ENCODE measurements around the gene STOML2. TPM values are rescaled to one million over a fixed set of nuclear protein-coding genes. Genes with fewer than 3 reads are reported as not detected.

Gene STOML2
- polyA plus RNA-seq, 6 donors from 2014 or later = 82.9 to 215 (median 95.8) TPM

DNA sequence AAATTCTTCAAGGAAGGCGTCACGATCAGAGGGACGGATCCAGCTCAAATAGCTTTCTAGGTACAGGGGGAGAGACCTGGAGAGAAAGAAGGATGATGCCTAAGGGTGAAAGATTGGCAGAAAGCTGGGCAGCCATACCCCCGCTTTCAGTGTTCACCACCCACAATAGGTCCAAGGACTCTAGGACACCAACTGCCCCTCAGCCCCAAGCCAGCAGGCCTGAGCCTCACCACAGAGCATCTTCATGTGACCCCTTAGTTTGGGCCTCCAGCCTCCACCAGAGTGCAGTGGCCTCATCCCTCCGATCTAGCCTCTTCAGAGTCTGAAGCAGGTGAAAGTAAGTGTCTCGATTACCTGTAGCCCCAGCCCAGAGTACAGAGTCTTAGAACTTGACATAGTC lies 28.8 kb downstream of the STOML2 start:
- H3K27ac Mint-ChIP-seq = no peak overlapping the region
- H3K4me1 Mint-ChIP-seq = peaks cover 30 to 44% (median 43%) of the 10 kb centered on the region in 3 donors

GRCh38 chr9:35073279-35073612 lies 29.7 kb downstream of the STOML2 start:
- no peak for ATAC-seq (ENCODE audit: low read depth in 2 of 2)
- H3K4me1 Mint-ChIP-seq = peaks cover 29 to 46% (median 42%) of the 10 kb centered on the region in 3 donors
- peak overlapping the region; percentile 79 to 98 (median 93) for H3K27ac Mint-ChIP-seq
- peaks cover 0 to 2% (median 0%) of the 10 kb centered on the region in 7 donors for H3K9me3 Mint-ChIP-seq
- no peaks in the 10 kb centered on the region for H3K27me3 Mint-ChIP-seq
- no peak for DNase-seq
- peak overlapping the region in 7 of 8 donors; percentile 80 to 98 (median 91) for H3K4me3 Mint-ChIP-seq
- H3K36me3 Mint-ChIP-seq = no peaks in the 10 kb centered on the region

More for the DNA sequence above, 28.8 kb downstream of the STOML2 start:
- no peaks in the 10 kb centered on the region for H3K36me3 Mint-ChIP-seq
- peaks cover 0 to 2% (median 0%) of the 10 kb centered on the region in 7 donors for H3K9me3 Mint-ChIP-seq
- H3K27me3 Mint-ChIP-seq = no peaks in the 10 kb centered on the region
- DNase-seq (no peak), ATAC-seq (ENCODE audit: low read depth in 2 of 2) (no peak)
- H3K4me3 Mint-ChIP-seq = peak overlapping the region in 2 of 8 donors; percentile 25 to 50

- peak within 1 kb of the TSS; percentile 87 to 98 (median 94) for H3K4me3 Mint-ChIP-seq
- H3K9me3 Mint-ChIP-seq = peaks cover 0 to 2% (median 0%) of the 10 kb centered on the region in 7 donors
- no peaks in the 10 kb centered on the region for H3K27me3 Mint-ChIP-seq
- ATAC-seq (ENCODE audit: low read depth in 2 of 2) = peak; percentile 86 to 88
- H3K27ac Mint-ChIP-seq = peak within 1 kb of the TSS; percentile 90 to 98 (median 95)
- DNase-seq = peak; percentile 98
- H3K36me3 Mint-ChIP-seq = peaks cover 0 to 5% of the 10 kb centered on the region in 2 donors
- H3K4me1 Mint-ChIP-seq = peaks cover 30 to 46% (median 43%) of the 10 kb centered on the region in 3 donors
Observed at GRCh38 chr9:35072461-35073278, 30.3 kb downstream of the STOML2 start, which contains the start of gene VCP. VCP (minus strand) TSS chr9:35072625; CDS start chr9:35072353, 272 bp downstream.

DNA sequence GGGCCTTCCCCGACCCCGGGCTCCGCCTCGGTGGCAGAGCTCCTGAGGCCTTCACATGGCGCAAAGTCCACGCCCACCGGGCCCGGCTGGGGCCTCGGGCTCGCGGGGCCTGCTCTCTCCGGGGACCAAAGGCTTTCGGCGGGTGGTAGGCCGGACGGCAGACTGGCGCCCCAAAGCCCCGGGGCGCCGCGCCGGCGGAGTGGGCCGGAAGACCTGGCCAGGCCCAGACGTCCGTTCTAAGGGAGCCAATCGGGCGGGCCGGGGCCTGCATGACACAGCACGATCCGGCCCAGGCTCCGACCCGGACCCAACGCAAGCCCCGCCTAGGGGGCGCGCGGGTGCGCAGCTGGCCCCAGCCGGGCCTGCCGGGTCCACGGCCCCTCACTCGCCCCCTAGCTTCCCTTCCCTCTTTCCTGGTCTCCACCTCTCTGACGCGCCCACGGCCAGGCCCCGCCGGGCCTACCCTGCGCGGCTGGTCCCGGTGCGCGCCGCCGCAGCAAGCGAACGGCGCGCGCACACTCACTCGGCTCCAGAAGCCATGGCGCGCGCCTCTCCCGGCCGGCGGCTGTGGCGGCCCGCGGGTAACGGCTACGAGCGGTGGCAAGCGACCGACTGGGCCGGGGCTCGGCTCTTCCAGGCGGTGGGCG lies 31.0 kb downstream of the STOML2 start:
- no peaks in the 10 kb centered on the region for H3K27me3 Mint-ChIP-seq
- peaks cover 31 to 51% (median 50%) of the 10 kb centered on the region in 3 donors for H3K4me1 Mint-ChIP-seq
- peak overlapping the region; percentile 90 to 98 (median 95) for H3K27ac Mint-ChIP-seq
- ATAC-seq (ENCODE audit: low read depth in 2 of 2) (peak; percentile 50 to 56), DNase-seq (peak; percentile 83)
- peak overlapping the region; percentile 87 to 98 (median 94) for H3K4me3 Mint-ChIP-seq
- peaks cover 7 to 10% of the 10 kb centered on the region in 2 donors for H3K36me3 Mint-ChIP-seq
- peaks cover 0 to 2% (median 0%) of the 10 kb centered on the region in 7 donors for H3K9me3 Mint-ChIP-seq

DNA sequence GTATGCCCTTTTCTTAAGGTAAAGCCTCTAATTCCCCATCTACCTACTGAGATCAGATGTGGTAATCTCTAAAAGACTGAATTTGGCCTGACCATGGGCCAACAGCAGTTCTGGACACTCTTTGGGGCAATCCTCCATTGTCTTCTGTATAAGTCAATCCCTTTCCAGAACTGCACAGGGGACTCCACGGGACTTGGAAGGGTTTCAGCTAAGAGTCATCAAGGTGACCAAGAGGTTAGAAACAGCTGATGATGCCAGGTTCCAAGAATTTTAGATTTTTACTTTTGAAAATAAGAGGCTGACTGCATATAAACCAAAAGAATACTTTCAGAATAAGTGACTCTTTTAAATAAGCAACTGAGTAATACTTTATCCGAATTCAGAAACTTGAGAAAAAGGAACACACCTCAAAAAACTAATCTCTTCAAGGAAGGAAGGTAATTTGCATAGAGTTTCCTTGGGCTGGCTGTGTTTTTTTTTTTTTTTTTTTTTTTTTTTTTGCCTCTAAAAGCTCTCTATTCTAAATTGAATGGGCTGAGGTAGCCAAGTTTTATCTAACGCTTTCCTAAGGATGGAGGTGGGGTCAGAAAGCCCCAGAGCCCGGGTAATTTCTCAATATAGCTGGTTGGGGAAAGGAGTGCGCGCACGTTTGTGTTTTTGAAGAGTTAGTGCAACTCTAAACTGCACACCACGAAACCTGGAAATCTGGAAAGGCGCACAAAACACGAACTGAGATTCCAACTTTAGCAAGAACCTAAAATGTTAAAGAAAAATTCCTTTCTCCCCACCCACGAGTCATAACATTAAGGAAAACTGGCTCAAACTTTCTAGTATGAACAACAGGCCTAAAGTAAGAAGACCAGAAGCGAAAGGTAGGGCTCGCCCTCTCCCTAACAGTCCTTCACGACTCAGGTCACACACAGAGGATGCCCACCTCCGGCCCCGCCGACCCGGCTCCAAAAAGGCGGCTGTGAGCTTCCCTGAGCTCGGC lies 31.8 kb downstream of the STOML2 start:
- peaks cover 31 to 55% (median 55%) of the 10 kb centered on the region in 3 donors for H3K4me1 Mint-ChIP-seq
- no peaks in the 10 kb centered on the region for H3K27me3 Mint-ChIP-seq
- H3K9me3 Mint-ChIP-seq = peaks cover 0 to 2% (median 0%) of the 10 kb centered on the region in 7 donors
- peak overlapping the region; percentile 88 to 98 (median 95) for H3K27ac Mint-ChIP-seq
- ATAC-seq (ENCODE audit: low read depth in 2 of 2) (no peak), DNase-seq (peak; percentile 47)
- peaks cover 12 to 15% of the 10 kb centered on the region in 2 donors for H3K36me3 Mint-ChIP-seq
- H3K4me3 Mint-ChIP-seq = peak overlapping the region; percentile 87 to 98 (median 94)

DNA sequence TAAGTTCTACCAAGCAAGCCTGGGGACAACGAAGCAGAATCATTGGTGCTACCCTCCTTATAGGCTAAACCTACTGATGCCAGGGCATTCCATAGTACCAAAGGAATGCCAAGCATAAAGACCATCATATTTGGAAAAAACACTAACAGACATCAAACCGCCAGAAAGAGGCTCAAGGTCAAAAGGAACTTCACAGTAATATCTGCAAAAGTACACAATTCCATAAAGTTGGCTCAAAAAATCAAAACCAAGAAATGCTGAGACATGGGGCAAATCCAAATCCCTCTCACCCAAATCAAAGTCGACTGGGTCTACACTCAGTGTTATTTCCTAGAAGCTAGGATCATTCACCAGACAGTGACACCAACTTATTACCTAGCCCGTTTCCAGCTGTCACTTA lies 33.9 kb downstream of the STOML2 start:
- Mint-ChIP-seq H3K4me3 (peak overlapping the region in 7 of 8 donors; percentile 42 to 98 (median 68)), H3K27ac (peak overlapping the region in 2 of 6 donors; percentile 36 to 50), H3K4me1 (peaks cover 31 to 55% (median 50%) of the 10 kb centered on the region in 3 donors), H3K36me3 (peaks cover 12 to 15% of the 10 kb centered on the region in 2 donors), H3K9me3 (peaks cover 0 to 2% (median 0%) of the 10 kb centered on the region in 7 donors), H3K27me3 (no peaks in the 10 kb centered on the region)
- DNase-seq (no peak), ATAC-seq (ENCODE audit: low read depth in 2 of 2) (no peak)

GRCh38 chr9:35067056-35067455 lies 35.9 kb downstream of the STOML2 start:
- Mint-ChIP-seq H3K4me1 (peaks cover 25 to 47% (median 43%) of the 10 kb centered on the region in 3 donors), H3K4me3 (peak overlapping the region in 1 of 8 donors; percentile 10), H3K27ac (peak overlapping the region in 1 of 6 donors; percentile 61), H3K36me3 (peaks cover 30 to 33% of the 10 kb centered on the region in 2 donors), H3K27me3 (no peaks in the 10 kb centered on the region), H3K9me3 (no peaks in the 10 kb centered on the region)
- ATAC-seq (ENCODE audit: low read depth in 2 of 2) (no peak), DNase-seq (no peak)

DNA sequence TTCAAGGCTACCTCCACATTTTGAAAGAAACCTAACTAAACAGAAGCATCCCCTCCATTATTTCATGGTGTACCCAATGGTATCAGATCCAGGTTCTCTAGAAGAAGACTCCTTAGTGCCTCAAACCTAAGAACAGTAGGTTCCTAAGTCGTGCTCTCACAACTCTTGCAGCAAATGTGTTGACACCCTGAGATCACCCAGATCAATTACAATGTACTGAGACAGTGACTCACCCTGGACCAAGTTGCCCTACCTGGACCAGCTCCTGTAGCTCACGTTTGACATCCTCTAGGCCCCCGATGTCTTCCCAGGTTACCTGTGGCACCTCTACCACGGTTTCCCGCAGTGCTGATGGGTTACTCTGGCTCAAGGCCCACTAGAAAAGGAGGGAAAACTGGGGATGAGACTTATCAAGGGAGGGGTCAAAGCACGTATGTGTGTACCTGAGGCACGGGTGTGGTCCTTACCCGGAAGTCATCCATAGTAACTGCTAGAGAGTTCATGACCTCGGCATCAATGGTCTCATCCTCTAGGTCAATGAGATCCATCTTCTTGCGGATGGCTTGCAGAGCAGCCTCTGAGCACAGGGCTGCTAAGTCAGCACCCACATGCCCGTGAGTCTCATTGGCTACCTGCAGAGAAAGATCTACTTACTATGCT lies 42.3 kb downstream of the STOML2 start:
- no peak overlapping the region for H3K4me3 Mint-ChIP-seq
- DNase-seq (no peak), ATAC-seq (ENCODE audit: low read depth in 2 of 2) (no peak)
- peaks cover 43 to 45% of the 10 kb centered on the region in 2 donors for H3K36me3 Mint-ChIP-seq
- H3K9me3 Mint-ChIP-seq = no peaks in the 10 kb centered on the region
- peak overlapping the region in 4 of 6 donors; percentile 26 to 88 (median 66) for H3K27ac Mint-ChIP-seq
- no peaks in the 10 kb centered on the region for H3K27me3 Mint-ChIP-seq
- peaks cover 0 to 10% (median 3%) of the 10 kb centered on the region in 3 donors for H3K4me1 Mint-ChIP-seq

DNA sequence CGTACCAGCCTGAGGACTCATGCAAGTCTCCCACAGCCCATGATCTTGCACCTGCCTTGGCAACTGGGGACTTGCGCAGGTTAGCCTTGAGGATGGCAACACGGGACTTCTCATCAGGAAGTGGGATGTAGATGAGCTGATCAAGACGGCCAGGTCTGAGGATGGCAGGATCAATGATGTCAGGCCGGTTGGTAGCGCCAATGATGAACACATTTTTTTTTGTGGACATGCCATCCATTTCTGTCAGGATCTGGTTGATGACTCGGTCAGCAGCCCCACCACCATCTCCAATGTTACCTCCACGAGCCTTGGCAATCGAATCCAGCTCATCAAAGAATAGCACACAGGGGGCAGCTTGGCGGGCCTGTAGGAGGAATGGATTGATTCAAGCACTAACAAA lies 43.5 kb downstream of the STOML2 start:
- Mint-ChIP-seq H3K27me3 (no peaks in the 10 kb centered on the region), H3K36me3 (peaks cover 47 to 48% of the 10 kb centered on the region in 2 donors), H3K4me1 (peaks cover 0 to 10% (median 3%) of the 10 kb centered on the region in 3 donors), H3K27ac (no peak overlapping the region), H3K4me3 (no peak overlapping the region), H3K9me3 (no peaks in the 10 kb centered on the region)
- ATAC-seq (ENCODE audit: low read depth in 2 of 2) (no peak), DNase-seq (no peak)

DNA sequence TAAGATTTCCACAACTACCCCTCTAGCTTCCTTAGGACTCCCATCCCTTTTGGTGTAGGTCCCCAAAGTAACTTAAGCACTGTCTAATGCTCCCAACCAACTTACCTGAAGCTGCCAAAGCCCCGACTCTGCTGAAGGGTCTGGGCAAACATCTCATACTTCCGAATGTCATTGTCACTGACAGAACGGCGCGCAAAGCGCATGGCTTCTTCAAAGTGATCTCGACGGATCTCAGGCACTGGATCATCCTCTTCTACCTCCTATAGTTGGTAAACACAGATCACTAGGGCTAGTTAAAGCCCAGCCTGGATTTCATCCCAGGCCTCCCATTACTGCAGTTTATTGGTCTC lies 45.7 kb downstream of the STOML2 start:
- H3K4me3 Mint-ChIP-seq = no peak overlapping the region
- no peak overlapping the region for H3K27ac Mint-ChIP-seq
- H3K36me3 Mint-ChIP-seq = peaks cover 34 to 38% of the 10 kb centered on the region in 2 donors

DNA sequence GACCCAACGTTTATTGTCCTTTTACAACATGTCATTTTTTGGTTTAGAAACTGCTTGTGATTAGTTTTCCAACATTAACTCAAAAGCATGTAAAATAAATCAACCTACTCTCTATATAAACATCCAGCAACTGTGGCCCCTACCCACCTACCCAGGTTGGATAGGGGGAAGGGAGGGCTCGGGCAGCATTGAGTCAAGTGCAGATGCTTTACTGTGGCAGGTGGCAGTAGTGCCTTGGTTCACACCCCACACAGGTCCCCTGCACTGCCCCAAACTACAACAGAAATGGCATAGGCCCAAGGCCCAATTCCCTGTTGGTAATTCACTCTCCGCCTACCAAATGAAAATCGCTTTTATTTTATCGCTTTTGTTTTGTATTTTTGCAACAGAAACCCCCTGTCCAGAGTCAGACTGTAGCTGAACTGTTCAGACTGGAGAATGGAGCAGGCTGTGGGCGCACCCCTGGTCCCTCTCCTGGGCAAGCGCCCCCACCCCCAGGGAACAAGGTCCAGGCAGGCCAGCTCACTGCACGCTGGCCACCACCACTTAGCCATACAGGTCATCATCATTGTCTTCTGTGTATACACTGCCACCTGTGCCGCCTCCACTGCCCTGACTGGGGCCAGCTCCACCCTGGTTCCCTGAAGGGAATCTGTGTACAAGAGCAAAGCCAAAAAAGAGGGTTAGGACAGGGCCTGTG lies 46.2 kb downstream of the STOML2 start:
- H3K27me3 Mint-ChIP-seq = no peaks in the 10 kb centered on the region
- H3K4me3 Mint-ChIP-seq = no peak overlapping the region
- DNase-seq = no peak
- no peak overlapping the region for H3K27ac Mint-ChIP-seq
- no peak for ATAC-seq (ENCODE audit: low read depth in 2 of 2)
- peaks cover 3 to 10% (median 3%) of the 10 kb centered on the region in 3 donors for H3K4me1 Mint-ChIP-seq
- no peaks in the 10 kb centered on the region for H3K9me3 Mint-ChIP-seq
- peaks cover 31 to 36% of the 10 kb centered on the region in 2 donors for H3K36me3 Mint-ChIP-seq

More for the DNA sequence above, 45.7 kb downstream of the STOML2 start:
- no peaks in the 10 kb centered on the region for H3K27me3 Mint-ChIP-seq
- ATAC-seq (ENCODE audit: low read depth in 2 of 2) (no peak), DNase-seq (no peak)
- H3K9me3 Mint-ChIP-seq = no peaks in the 10 kb centered on the region
- peaks cover 3 to 10% (median 3%) of the 10 kb centered on the region in 3 donors for H3K4me1 Mint-ChIP-seq
